NCI-H510A (cell line): ENCODE results near the gene ARHGEF19.
"Not testable (repeated sequence)": the region's sequence is repeated elsewhere in the genome, so short reads cannot be mapped to it uniquely, and the experiment has no call there.

Experiments used
- DNase-seq: peaks from one replicate; lab custom pipeline; 2025; lab: John Stamatoyannopoulos, UW

ARHGEF19 gene

DNA sequence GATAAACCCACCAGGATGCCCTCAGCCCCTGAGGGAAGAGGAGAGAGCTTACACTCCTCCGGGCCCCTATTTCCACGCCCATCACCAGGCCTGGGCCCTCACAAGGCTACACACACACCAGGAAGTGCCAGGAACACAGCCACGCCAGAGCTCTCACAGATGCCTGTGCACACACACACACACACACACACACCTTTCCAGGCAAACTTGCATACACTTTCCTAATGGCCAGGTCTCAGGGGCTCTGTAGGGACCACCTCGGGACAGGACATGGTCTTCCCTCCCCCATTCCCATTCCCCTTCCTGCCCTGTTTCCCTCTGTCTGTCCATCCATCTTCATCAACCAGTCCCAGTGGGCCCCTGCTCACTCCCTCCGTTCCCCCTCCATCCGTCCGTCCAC is 46.9 kb downstream of the ARHGEF19 start:
- no peak for DNase-seq

DNA sequence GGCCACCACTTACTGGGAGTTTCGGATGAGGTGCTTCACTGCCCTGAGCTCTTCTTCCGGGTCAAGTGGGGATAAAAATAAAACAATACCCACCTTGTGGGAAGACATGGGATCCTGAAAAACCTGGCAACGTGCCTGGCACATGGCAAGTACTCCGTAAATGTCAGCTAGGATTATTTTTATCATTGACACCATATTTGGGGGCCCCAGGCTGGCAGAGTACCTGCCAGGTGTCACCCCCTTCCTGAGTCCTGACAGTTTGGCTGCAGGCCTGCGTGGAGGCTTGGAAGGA is 47.4 kb downstream of the ARHGEF19 start:
- no peak for DNase-seq

DNA sequence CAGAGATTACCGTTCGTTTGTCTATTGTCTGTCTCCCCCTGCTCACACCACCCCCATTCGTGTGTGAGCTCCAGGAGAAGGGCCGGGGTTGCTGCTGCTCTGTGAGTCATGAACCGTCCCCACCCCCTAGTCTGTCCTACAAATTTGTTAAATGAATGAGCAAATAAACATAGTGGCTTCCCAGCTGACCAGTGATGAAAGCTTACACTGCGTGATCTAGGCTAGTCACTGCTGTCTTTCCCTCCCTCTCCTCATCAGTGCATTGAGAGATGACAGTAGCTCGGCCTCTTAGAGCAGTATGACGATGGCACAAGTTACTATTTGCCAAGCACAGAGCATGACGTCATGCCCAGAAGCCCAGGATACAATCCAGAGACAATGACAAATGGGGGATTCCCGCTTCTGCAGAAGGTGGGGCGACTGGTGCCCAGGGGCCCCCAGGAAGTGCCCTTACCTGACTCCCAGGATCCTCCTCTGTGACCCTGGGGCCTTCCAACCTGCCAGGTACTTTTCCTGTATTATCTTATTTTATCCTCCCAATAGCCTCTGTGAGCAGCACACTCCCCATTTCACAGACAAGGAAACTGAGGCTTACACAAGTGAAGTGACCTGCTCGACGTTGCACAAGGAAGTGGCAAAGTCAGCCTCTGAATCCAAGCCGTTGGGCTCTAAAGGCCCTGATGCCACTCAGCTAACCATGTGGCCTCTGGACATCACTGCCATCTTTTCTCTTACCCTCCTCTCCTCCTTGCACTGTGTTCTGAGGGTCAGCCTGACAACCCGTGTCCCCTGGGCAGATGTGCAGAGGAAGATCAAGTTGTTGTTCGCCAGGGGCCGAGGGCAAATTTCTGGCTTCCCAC is 48.0 kb downstream of the ARHGEF19 start:
- DNase-seq: peak; percentile 68

DNA sequence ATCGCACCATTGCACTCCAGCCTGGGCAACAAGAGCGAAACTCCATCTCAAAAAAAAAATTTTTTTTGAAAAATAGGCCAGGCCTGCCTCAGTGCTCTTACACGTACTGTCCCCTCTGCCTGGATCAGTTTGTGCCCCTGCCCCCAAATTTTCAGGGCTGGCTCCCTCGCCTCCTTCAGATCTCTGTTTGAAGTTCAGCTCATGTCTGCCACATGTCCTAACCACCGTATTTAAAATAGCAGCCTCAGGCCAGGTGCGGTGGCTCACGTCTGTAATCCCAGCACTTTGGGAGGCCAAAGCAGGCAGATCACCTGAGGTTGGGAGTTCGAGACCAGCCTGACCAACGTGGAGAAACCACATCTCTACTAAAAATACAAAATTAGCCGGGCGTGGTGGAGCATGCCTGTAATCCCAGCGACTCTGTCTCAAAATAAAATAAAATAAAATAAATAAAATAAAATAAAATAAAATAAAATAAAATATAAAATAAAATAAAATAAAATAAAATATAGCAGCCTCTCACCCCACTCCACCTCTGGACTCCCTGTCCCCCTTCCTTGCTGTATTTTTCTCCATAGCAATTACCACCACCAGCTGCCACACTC is 48.7 kb downstream of the ARHGEF19 start:
- not testable (repeated sequence) for DNase-seq

DNA sequence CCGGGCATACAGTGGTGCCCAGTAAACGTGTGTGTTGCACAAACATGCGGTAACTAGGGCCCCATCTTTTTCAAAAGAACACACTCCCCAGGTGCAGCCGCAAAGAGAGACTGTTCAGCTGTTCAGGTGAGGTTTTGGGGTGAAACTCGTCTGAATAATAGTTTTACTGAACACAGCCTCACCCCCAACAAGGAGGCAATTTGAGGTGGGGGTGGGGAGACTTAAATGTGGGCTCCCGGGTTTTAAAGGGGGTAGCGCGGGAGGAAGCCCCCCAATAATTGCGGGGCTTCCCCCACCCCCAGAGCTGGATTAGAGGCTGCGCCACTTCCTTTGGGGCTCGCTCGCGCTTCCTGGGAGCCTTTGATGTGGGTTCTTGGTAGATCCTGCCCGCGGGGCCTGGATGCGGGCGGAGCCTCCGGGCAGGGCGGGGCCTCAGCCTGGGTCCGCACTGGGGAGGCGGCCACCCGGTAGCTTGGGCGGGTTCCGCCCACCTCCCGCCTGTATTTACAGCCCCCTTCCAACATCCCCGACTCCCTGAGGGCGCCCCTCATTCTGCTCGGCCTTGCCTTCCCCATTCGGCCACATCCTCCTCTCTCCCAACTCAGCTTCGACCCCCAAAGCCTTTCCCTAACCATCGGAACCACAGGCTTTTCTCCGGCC is 50.2 kb downstream of the ARHGEF19 start:
- DNase-seq: no peak

DNA sequence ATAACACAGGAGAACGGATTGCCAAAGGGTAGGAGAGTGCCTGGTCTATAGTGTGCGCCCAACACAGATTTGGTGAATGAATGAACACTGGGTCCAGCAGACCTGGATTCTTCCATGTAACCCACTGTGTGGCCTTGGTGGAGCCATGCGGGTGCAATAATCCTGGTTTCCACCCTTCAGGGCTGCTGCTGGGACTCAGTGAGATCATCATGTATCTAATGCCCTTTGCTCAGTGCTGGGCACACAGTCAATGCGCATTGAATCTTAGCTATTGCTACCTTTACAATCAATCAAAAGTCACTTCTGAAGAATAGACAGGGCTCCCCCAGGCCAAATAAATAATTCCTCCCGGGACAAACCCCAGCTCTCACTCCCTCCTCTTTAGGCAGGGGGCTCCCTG is 50.7 kb downstream of the ARHGEF19 start:
- no peak for DNase-seq

DNA sequence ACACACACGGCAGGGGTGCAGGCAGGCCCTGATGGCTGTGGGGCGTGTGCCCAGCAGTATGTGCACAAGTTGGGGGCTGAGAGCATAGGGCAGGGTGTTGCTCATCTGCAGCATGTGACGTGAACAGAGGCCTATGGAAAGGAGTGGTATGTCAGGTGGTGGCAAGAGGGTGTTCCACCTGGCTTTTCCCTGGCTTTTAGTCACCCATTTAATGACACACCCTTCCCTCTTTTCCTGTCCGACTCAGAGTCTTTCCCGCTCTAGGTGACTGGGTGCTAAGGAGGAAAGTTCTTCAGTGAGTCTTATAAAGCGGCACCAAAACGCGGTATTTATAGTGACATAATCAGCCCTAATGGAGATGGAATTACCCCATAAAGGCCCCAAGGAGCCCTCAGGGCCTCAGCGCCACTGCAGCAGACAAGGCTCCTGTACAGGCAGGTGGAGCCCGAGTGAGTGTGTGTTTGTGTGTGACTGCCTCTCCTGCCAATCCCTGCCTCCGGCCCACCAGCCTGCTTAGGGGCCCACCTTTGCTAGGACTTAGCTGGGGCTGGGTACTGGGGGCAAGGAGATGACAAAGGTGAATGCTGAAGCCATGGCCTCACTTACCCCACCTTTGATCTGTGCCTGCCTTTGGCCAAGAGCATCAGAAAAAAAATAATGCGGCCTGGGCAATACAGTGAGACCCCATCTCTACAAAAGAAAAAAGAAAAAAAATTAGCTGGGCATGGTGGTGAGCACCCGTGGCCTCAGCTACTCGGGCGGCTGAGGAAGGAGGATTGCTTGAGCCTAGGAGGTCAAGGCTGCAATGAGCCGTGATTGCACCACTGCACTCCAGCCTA is 53.2 kb downstream of the ARHGEF19 start:
- DNase-seq: no peak

DNA sequence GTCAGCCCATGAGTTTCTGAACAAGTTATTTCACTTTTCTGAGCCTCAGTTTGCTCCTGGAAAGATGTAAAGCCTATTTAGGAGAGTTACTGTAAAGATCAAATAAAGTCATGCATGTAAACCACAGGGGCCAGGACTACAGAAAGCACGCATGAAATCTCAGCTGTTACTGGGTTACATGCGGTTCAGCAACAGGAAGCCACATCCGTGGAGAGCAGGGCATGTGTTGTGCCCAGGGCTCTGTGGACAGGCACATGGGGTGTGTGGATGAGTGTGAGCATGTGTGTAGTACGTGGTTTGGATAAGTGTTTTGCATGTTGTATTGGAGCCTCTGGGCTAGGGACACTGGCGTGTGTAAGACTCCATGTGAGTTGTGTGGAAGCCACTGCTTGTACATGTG is 54.4 kb downstream of the ARHGEF19 start:
- DNase-seq: no peak

DNA sequence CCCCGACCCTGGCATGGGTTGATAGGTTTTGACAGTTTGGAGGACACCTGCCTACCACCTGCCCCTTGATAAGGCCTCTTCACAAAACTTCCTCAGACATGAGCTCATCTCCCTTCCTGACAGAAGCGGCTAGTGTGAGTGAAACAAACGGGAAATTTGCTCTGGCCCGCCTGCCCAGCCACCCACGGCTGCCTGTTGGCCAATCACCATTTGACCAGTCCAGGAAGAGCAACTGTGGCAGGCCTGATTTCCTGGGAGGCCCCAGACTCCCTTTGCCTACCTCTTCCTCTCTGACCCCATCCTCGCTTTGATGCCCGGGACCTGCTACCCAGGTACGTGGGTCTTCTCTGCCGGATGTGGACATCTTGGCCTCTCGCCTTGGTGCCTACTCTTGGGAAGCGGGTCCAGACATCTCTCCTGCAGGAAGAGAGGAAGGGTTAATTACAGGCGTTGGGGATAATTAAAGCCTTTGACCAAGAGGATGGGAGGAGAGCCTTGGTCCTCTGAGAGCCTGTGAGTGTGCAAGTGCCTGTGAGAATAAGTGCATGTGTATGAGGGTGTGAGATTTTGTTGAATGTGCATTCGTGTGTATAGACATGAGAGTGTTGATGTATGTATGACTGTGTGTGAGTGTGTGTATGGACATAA is 55.5 kb downstream of the ARHGEF19 start:
- no peak for DNase-seq

DNA sequence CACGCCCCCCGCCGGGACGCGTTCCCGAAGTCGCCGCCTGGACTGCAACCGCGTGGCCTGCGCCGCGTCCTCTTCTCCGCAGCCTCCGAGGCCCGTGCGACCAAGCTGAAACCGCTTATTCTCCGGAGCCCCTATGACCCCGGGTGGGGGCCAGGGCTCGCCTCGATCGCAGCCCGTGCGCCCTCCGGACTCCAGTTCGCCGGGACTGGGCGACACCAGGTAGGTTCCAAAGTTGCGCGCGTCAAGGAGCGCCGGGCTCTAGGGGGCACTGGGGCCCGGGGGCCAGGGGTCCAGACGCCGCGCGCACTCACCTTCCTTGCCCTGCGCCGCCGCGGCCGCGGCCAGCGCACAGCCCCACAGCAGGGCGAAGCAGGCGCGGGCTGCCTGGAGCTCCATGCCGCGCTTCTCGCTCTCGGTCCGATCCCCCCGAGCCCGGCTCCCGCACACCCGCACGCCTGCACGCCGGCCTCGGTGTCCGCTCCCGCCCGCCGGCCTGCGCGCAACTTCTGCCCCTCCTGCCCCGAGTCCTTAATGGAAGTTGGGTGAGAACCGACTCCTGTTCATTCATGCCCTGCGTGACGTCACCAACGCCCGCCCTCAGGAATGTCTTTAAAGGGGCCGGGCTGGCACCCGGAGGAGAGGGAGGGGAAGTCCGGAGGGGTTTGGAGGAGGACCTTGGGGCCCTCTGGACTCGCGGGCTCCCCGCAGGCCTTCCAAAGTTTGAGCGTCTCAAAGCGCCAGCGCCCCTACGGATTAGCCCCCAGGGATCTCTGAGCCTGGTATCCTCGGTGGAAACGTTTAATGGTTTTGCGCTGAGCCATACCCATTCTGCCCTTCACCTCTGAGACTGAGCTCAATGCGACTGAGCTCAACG is 56.7 kb downstream of the ARHGEF19 start, which contains the start of gene EPHA2:
EPHA2 (minus strand) TSS at position 533 of the 874 bp plus-strand sequence; CDS start at position 396, 137 bp downstream.
- peak; percentile 64 for DNase-seq

DNA sequence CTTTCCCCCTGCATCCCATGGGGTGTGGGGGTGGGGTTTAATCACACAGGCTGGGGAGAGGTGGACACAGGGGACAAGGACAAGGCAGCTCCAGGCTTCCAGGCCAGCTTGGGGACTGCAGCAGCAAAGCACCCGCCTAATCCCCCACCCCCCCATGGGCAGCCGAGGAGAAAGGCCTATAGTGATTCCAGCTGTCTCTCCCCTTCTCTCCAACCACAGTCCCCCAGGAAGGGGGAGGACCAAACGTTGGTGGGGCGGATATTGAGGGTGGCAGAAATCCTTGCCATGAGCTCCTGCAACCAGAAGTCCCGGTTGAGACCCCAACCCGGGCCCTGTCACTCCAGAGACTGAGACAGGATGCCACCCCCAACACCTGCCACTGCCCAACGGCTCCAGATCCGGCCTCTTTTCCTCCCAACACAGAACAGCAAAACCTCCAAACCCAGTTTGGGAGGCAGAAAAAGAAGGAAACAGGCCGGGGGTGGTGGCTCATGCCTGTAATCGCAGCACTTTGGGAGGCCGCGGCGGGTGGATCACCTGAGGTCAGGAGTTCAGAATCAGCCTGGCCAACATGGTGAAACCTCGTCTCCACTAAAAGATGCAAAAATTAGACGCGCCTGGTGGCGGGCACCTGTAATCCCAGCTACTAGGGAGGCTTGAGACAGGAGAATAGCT is 58.3 kb downstream of the ARHGEF19 start:
- no peak for DNase-seq

DNA sequence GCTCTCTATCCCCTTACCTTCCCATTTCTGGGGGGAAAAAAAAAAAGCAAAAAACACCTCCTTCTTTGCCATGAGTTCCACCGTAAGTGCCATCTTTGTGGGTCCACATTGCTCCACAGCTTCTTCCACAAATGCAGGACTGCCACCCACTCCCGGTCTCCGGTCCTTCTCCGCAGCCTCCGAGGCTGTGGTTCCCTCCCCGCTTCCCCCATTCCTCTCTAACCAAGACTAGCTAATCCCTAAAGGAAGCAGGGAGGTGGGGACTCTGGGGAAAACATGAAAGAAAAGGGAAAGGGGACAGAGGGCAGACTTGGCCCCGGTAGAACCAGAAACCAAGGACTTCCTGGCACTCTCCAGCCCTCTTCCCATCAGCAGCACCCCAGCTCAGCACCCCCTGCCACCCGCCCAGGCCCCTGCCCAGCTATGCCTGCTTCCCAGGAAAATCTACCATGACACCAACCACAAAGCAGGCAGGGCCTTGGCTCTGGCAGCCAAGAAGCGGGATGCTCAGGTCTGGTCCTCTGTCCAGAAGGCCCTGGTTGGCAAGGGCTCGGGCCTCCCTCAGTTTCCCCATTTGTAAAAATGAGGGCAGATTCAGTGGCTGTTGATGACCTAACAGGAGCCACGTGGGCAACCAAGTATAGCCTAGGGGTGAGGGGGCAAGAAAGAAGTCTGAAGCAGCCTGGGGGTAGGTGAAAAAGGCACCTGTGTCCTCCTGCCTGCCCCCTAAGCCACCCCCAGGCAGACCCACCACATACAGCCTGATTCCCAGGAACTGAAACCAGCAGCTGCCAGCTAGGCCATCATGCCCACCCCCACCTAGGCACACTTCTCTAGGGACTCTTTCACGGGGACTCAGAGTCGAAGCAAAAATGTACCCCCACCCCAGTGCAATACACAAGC is 59.1 kb downstream of the ARHGEF19 start:
- DNase-seq: no peak

DNA sequence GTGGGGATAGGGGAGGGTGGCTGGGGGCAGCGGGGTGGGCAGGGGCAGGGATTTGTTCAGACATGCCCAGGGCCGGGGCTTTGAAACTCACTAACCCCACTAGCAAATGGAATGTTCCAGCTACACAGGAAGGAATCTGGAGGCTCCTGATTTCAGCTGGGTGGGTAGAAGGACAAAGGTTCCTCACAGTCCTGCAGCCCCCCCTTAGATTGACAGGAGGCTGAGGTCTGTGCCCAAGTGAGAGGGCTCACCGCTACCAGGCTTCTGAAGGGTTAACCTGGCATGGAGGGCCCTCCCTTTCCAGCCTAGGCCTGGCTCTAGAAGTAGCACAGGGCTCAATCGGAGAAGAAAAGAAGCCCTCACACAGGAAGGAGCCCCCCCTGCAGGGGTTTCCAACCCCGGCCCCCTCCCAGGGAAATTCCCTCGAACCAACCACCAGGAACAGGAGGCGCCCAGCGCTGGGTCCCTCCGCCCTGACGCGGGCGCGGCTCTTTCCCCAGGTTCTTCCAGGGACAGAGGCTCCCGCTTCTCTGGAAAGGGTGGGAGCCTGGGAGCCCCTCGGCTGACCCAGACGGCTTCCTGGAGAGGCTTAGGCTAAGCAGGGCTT is 59.9 kb downstream of the ARHGEF19 start:
- no peak for DNase-seq

DNA sequence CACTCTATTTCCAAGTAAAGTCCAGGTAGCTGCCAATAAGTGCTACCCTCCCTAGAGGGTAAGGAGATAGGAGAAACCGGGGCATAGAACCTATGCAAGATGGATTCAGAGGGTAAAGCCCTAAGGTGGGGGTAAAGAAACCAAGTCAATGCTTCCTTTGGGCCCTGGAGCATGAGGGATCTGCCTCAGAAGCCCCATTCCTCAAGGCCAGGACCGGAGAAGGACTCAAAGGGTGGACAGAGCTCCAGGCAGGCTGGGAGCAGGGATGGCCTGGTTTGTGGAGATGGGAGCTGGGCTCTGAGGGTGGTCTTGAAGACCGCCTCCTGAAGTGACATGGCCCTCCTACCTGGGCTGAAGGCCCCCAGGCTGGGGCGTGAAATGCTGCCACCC is 60.5 kb downstream of the ARHGEF19 start:
- DNase-seq: no peak

DNA sequence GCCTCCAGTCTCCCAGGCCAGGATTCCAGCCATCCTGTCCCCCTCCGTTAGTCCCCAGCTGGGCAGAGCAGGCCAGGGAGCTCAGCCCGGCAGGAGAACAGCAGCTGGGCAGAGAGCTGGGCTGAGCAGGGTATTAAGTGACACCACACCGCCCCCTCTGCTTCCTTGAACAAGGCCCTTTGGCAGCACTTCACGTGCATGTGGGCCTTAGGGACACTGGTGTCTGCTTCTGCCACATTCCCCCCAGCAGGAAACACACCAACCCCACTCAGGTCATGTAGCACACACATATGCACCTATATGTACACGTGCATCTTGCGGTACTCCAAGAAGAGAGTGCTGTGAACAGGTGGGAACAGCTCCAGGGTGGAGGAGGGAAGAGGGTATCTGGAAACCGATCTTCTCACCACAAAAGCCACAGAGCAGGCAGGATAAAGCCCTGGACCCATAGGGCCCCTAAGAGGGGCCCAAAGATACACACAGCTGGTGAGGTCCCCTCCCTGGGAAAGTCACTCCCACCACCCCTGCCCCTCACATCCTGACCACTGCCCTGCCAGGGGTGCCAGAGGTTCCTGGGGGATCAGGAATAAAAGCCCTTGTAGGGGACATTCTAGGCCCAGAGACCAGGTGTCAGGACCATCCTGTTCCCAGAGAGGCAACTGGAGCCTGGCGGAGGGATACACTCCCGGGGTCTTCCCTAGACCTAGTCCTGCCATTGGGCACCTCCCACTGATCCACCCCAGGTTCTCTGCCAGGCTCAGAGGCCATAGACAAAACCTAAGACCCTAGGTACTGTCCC is 61.1 kb downstream of the ARHGEF19 start:
- peak; percentile 70 for DNase-seq

DNA sequence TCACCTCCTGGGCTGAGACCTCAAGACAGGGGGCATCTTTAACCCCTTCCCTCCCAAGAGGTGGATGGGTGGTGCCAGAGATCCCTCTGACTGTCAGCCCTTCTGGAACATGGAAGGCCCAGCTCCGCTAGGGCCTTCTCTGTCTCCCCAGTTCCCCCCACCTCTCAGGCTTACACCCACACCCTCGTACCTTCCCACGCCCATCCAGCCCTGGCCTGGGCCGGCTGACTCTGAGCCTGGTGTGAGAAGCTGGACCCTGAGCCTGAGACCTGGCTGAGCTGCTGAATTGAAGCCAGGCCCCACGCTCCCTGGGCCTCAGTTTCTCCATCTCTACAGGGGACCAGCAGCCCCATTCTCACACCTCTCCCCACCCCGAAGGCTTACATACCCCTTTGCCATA is 61.9 kb downstream of the ARHGEF19 start:
- DNase-seq: no peak

DNA sequence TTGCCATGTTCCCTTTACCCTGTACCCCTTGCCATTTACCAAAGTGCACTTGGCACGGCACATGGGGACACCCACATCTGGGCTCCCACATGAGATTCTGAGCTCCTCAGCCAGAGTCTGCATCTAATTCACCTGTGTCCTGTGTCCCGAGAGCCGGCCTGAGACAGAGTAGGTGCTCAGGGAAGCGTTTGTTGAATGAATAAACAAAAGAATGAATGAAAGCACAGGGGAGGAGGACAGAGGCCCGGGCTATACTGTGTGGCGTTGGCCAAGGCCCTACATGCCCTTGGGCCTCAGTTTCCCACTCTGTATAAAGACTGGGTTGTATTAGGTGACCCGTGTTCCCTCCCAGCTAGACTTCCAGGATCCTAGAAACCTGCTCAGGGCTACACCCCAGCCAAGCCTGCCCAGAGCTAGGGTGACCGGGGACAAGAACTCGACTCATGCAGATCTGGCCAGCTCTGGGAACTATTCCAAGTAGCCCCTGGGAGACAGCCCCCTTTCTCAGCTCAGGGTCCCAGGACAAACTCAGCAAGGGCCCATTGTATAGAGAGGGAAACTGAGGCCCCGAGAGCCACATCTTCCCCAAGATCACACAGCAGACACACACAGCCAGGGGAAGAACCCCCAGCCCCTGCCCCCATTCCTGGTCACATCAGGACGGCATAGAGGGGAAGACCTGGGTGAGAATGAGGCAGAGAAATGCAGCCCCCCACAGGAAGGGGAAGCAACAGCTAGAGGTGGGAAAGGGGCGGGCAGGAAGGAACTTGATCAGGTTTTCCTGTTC is 62.6 kb downstream of the ARHGEF19 start:
- no peak for DNase-seq
